B cell (primary cell): ENCODE results near the gene GGN.

ENCODE experiments used
- EZH2 ChIP-seq: IDR thresholded peaks from 2 replicates; pipeline ENCODE4 v1.6.1; 2012; ENCODE audit warnings: borderline replicate concordance, low read depth, mild to moderate bottlenecking, moderate library complexity, low read length; ENCODE audit not compliant: insufficient read depth, poor library complexity, severe bottlenecking
- TF ChIP-seq, protein P1 (sequence below): fragments of 200-600 bp; IDR thresholded peaks from one replicate; pipeline ENCODE4 v1.8.0; 2022; ENCODE audit warnings: antibody characterized with exemption, mild to moderate bottlenecking

- TF ChIP-seq, protein P1, sequence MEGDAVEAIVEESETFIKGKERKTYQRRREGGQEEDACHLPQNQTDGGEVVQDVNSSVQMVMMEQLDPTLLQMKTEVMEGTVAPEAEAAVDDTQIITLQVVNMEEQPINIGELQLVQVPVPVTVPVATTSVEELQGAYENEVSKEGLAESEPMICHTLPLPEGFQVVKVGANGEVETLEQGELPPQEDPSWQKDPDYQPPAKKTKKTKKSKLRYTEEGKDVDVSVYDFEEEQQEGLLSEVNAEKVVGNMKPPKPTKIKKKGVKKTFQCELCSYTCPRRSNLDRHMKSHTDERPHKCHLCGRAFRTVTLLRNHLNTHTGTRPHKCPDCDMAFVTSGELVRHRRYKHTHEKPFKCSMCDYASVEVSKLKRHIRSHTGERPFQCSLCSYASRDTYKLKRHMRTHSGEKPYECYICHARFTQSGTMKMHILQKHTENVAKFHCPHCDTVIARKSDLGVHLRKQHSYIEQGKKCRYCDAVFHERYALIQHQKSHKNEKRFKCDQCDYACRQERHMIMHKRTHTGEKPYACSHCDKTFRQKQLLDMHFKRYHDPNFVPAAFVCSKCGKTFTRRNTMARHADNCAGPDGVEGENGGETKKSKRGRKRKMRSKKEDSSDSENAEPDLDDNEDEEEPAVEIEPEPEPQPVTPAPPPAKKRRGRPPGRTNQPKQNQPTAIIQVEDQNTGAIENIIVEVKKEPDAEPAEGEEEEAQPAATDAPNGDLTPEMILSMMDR, result no peak
- no peak for TF ChIP-seq EZH2
Observed at GRCh38 chr19:38430931-38431330, 43.1 kb upstream of the GGN start.
